Germinal center (tissue), 1 donor: ENCODE data around the gene RNF121.

Source experiments
- DNase-seq: peaks from one replicate; pipeline ENCODE4 v3.0.0; 2012; ENCODE audit warnings: mixed read lengths, low spot score

RNF121 gene

GRCh38 chr11:71935338-71935925, 6.6 kb downstream of the RNF121 start:
- DNase-seq: no peak

DNA sequence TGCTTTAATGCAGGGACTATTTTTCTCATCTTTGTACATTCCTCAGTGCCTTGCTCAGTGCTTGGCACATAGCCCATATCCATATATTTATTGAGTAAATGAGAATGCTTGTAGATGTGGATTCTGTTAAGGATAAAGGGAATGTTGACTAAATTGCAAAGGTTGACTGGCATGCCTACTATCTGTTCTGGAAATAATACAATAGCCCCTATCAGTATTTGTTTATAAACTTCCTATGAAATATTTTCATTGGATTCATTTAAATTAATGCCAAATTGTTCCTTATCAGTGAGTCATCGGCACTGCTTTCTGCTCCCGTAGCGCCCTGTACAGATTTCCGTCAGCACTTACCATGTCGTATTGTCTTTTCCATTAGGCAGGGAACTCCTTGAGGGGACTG, 8.0 kb downstream of the RNF121 start:
- DNase-seq: no peak

DNA sequence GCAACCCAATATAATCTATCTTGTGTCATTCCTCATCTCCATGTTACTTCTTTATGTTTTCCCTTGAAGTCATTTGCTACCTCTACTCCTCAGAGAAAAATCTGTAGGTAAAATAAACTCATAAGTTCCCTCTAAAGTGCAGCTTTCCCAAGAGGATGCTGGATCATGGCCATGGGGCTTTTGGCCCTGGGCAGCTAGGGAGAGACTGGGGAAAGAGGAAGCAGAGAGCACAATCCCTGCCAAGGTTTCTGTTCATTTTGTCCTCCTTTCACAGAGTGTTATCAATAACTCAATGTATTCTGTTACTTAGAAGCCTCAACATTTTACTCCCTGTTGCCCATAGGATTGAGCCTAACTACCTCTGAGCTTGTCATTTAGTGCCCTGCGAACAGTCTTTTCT, 9.0 kb downstream of the RNF121 start:
- DNase-seq: no peak

DNA sequence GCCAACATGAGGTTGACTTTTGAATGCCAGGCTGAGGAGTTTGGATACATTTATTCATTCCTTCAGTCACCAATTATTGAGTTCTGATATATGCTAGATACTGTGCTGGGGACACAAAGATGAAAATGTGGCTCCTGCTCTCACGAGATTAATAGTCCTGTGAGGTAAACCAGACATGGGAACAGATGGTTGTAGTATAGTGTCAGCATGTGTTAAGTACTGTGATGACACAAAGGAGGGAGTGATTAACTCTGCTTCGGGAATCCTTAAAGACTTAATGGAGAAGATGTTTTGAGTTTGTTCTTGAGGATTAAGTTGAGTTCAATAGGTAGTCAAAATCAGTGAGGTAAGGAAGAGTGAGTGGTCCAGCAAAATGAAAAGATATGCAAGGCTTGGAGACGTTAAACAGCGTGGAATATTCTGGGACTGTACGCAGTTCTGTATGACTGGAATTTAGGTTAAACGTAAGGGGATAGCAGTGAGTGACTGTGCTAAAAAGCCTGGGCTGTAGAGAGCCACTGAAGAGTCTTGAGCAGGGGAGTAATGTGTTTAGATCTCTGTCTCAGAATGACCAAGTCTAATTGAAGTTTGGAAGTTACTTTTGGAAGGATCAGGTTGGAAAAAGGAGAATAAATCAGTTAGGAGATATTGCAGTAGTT, 11.8 kb downstream of the RNF121 start:
- no peak for DNase-seq

DNA sequence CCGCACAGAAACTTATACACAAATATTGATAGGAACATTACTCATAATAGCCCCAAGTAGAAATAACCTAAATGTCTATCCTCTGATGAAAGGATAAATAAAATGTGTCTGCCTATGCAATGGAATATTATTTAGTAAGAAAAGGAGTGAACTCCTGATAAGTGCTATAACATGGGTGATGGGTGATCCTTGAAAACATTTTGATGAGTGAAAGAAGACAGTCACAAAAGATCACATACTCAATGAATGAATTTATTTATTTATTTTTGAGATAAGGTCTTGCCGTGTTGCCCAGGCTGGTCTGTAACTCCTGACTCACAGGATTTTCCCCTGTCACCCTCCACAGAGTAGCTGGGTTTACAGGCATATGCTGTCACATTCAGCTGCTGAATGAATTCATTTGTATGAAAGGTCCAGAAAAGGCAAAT, 17.3 kb downstream of the RNF121 start:
- DNase-seq: no peak

DNA sequence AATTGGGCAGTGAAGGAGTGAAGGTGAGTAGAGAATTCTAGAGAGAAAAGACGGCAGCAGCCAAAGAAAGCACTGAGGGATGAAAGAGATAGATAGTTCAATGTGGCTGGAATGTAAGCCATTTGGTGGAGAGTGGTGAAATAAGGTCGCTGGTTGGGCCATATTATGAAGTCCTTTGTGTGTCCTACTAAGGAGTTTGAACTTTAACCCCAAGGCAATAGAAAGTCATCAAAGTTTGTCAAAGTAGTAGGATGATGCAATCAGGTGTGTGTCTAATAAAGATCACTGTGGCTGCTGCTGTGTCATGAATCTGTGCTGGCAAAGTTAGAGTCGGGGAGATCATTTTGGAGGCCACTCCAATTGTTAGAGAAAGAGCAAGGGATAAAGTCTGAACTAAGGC, 18.7 kb downstream of the RNF121 start:
- DNase-seq: no peak

DNA sequence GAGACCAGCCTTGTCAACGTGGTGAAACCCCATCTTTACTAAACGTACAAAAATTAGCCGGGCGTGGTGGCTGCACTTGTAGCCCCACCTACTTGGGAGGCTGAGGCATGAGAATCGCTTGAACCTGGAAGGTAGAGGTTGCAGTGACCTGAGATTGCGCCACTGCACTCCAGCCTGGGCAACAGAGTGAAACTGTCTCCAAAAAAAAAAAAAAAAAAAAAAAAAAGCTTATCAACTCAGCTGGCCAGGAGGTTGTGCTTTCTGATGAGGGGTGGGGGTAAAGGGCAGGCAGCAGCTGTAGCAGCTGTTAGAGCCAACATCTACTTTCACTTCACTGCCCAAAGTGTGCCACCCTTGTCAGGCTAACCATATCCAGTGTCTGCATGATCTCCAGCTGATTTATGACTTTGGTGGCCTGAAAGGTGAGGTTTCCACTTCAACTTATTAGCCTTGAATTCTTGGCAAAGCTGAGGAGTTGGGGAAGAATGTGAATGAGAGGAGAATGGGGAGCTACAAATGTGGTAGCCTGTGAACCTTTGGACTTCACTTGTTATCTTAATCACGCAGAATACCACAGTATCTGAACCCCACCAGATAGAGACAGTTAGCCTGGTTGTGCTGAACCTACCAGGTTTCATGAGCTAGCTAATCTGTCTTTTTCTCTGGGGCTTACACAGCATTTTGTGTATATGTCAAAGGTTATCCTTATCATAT, 19.6 kb downstream of the RNF121 start:
- DNase-seq: no peak

DNA sequence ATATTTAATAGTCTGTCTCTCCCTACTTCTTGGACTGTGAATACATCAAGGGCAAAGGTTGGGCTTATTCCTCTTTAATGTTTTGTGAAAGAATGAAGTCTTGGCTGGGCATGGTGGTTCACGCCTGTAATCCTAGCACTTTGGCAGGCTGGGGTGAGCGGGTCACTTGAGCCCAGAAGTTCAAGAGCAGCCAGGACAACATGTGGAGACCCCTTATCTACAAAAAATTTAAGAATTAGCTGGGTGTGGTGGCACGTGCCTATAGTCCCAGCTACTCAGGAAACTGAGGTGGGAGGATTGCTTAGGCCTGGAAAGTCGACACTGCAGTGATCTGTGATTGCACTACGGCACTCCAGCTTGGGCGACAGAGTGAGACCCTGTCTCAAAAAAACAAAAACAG, 20.2 kb downstream of the RNF121 start:
- DNase-seq: no peak

- no peak for DNase-seq
These were observed 23.0 kb downstream of the RNF121 start for GRCh38 chr11:71951741-71952310.

DNA sequence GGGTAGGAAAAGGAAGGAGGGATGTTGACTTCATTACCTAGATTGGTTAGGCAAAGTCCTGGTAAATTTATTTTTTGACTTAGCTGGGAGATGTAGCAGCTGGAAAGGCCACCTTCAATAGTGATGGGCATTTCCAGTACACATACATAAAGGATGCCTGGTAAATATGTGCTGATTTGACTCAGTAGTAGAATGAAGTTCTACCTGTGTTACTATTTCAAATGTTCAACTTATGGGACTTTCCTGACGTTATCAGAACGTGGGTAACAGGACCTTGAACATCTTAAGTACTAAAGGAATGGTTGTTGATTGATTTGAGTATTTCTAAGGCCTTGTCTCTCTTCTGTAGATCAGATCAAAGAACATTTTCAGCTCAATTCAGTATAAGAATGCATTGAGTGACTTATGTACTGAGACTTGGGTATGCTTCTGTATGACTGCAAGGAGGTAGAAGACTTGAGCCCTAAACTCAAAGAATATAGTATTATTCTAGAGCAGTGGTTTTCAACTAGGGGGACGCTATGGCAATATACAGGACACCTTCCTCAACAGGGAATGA, 27.1 kb downstream of the RNF121 start:
- DNase-seq: no peak

DNA sequence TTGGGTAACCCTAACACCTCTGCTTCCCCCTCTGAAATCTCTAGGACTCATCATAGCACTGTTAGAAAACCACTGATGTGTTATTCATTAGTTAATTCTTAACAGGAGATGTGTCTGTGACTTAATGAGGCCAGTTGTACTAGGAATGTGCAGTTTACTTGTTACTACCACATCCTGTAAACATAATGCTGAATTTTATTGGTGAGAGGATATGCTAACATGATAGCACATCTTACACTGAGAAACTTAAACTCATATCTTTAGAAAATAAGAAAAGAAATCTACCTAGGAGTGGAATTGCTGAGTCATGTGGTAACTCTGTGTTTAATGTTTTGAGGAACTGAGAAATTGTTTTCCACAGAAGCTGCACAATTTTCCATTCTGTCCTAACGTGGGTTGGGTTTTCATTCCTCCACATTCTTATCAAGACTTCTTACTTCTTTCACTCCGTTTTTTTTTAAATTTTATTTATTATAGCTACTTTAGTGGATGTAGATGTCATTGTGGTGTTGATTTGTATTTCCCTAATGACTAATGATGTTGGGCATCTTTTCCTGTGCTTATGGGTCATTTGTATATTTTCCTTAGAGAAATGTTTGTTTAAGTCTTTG, 33.7 kb downstream of the RNF121 start:
- DNase-seq: no peak

- no peak for DNase-seq
These were observed 34.6 kb downstream of the RNF121 start for GRCh38 chr11:71963468-71963867.

GRCh38 chr11:71964641-71965040, 35.8 kb downstream of the RNF121 start:
- no peak for DNase-seq

DNA sequence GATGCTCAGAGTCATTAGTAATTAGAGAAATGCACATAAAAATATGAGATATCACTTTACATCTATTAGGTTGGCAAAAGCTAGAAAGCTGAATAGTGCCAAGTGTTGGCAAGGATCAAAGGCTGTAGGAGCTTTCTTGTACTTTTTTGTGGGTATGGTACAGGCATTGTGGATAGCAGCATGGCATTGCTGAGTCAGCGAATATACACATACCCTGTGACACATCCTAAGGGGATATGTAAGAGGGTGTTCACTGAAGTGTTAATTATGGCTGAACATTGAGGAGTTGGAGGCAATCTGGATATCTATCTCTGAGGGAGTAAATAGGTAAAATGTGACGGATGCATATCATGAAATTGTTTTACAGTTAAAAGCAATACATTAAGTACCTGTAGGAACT, 42.8 kb downstream of the RNF121 start:
- no peak for DNase-seq

DNA sequence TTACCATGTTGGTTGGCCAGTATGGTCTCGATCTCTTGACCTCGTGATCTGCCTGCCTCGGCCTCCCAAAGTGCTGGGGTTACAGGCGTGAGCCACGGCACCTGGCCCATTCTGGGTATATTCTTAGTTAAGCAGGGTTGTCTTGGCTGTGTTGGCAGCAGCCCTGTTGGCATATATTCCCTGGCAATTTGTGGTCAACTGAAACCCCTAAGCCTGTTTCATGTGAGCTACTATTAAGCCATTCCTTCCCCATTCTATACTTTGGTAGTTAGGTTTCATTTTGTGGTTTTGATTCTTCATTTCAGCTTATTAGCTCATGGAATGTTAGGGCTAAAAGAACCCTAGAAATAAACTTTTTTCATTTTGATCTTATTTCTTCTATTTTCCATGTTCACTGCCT, 47.7 kb downstream of the RNF121 start:
- no peak for DNase-seq

- DNase-seq: no peak
These were observed 48.2 kb downstream of the RNF121 start for GRCh38 chr11:71977090-71977489.

- peak; percentile 78 for DNase-seq
These were observed 49.0 kb downstream of the RNF121 start for GRCh38 chr11:71977743-71978418.

DNA sequence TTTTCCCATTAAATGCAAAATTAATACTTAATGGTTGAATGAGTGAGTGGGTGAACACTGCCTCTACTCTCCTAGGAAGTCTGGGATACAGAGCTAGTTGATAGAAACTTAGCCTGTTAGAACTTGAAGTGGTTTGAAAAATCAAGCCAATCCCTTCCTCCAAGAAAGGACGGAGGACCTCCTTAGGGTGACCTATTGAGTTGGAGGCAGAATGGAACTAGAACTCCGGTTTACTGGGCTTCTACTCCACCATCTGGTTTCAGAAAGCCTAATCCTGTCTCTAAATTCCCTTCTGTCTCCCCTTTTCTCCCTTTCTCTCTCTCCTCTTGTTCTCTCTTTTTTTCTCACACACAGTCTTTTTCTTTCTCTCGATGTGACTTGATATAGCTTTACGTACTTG, 50.2 kb downstream of the RNF121 start:
- no peak for DNase-seq

- DNase-seq: no peak
These were observed 50.8 kb downstream of the RNF121 start for GRCh38 chr11:71979602-71980001.

DNA sequence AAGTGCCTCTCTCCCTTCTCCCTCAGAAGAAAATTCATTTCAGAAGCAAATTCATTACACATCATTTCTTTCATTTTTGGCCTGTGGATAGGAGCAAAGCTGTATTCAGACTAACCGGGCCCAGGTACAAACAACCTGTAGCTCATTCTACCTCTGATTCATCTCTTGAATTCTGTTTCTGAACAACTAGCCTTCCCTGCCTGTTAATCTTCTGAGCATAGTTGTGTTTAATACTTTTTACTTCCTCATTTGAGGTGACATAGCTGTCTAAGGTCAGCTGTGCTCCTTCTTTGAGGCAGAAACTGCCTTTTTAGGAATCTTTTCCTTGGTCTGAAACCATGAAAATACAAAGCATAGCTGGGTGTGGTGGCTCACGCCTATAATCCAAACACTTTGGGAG, 57.3 kb downstream of the RNF121 start:
- DNase-seq: no peak

GRCh38 chr11:71987521-71987920, 58.7 kb downstream of the RNF121 start:
- DNase-seq: no peak

GRCh38 chr11:71988050-71988449, 59.2 kb downstream of the RNF121 start:
- no peak for DNase-seq
